Effector CD4-positive, alpha-beta T cell (primary cell): ENCODE measurements around the gene CCDC74A.
"Not testable (repeated sequence)": the region's sequence is repeated elsewhere in the genome, so short reads cannot be mapped to it uniquely, and the experiment has no call there.

Source experiments
- DNase-seq: peaks from one replicate; pipeline ENCODE4 v3.0.0-alpha.2; 2020

CCDC74A gene

GRCh38 chr2:131566371-131566770 lies 38.7 kb downstream of the CCDC74A start:
- no peak for DNase-seq

- no peak for DNase-seq
Measured at GRCh38 chr2:131567891-131568290, 40.2 kb downstream of the CCDC74A start.

DNA sequence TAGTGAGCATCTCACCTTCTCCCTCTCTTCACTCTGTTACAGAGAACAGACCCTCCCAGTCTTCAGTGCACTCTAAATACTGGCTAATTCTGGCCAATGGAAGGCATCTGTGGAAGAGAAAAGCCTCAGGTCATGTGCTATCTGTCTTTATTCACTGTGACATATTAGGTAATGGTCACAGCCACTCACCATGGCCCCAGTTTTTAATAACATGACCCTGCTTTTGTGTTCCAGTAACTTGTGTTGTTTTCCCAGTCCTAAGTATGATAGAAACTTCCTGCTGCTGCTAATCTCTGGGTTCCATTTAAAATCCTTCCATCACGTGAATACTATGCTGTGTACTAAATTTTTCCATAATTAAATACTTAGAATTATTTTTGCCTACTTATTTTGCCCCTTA lies 40.7 kb downstream of the CCDC74A start:
- DNase-seq = not testable (repeated sequence)

DNA sequence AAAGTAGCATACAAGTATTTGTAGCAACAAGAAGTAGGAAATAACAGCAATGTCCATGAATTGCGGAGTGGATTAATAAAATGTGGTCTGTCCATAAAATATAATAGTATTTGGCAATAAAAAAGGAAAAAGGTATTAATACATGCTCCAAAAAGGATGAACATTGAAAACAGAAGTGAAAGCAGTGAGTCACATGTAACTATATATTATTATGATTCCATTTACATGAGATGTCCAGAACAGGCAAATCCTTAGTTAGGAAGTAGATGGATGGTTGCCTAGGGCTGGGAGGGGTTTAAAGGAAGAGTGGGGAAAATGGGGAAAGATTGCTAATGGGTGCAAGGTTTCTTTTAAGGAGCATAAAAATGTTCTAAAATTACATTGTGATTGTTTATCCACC lies 44.5 kb downstream of the CCDC74A start:
- no peak for DNase-seq

DNA sequence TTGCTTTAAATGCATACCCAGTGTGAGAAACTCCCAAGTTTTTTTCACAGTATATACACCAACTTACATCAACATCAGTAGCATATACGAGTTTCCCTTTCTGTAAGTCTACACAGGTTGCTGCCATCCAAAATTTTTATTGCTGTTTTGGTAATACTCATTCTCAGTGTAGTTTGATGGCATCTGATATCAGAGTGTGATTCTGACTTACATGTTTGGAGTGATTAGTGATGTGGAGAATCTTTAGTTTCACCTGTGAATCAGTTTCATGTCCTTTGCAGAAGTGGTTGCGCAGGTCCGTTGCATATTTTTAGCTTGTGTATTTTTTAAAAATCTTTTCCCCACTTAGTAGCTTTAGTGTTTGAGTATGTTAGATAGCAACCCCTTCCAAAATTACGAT lies 50.1 kb downstream of the CCDC74A start:
- DNase-seq = no peak

DNA sequence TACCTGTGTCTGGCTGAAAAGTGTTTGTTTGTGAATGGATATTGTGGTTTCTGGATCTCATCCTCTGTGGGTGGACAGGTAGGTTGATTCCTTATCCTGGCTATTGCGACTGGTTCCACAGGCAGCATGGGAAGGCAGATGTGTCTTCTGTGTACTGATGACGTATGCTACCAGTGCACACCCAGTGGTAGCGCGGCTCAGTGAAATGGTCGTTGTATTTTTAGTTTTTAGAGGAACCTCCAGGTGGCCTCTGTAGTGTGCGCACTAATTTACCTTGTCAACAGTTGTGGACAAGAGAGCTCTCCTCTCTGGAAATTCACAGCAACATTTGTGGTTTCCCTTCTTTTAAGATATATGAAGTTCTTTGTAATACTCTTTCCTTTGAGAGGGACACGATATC lies 52.5 kb downstream of the CCDC74A start:
- no peak for DNase-seq
